Right atrium auricular region (tissue), 2 donors: Measurements from ENCODE around the gene BPIFA3. TPM values are rescaled to one million over a fixed set of nuclear protein-coding genes. Genes with fewer than 3 reads are reported as not detected.

Experiments used
- DNase-seq: peaks from one replicate; pipeline ENCODE4 v3.0.0-alpha.2; 2019; ENCODE audit warnings: low spot score
- H3K27ac ChIP-seq, 2 donors: fragments of 200-600 bp; sonication (generic); 1 replicate in 1 of 2; 2 replicates in 1 of 2; pipeline ENCODE4 v1.5.1; 2016 to 2019
- H3K27me3 ChIP-seq, 2 donors: fragments of 200-600 bp; sonication (generic); one replicate each; pipeline versions ENCODE4 v1.5.1 to v1.6.0; 2017 to 2019
- H3K36me3 ChIP-seq: fragments of 200-600 bp; sonication (generic); one replicate; pipeline ENCODE4 v1.5.1; 2016
- H3K4me1 ChIP-seq, 2 donors: fragments of 200-600 bp; sonication (generic); one replicate each; pipeline versions ENCODE4 v1.5.1 to v1.6.0; 2017 to 2019
- H3K4me3 ChIP-seq, 2 donors: fragments of 200-600 bp; sonication (generic); 1 replicate in 1 of 2; 2 replicates in 1 of 2; pipeline ENCODE4 v1.5.1; 2017 to 2019; ENCODE audit warnings: mild to moderate bottlenecking in 1 of 2, moderate library complexity in 1 of 2
- H3K9me3 ChIP-seq, 2 donors: fragments of 200-600 bp; sonication (generic); one replicate each; pipeline ENCODE4 v1.5.1; 2019
- total RNA-seq, 2 donors: library from RNA; depleted of rRNA; stranded (reverse); fragments of >200 nt; gene quantifications; one replicate each; pipeline ENCODE4 v1.1.0, GENCODE V29; 2016
- TF ChIP-seq, protein P1 (sequence below), 2 donors: fragments of 200-600 bp; sonication (generic); IDR thresholded peaks; one replicate each; pipeline ENCODE4 v1.5.1; 2019; ENCODE audit warnings: antibody characterized with exemption in 2 of 2

Gene BPIFA3
- total RNA-seq: not detected

DNA sequence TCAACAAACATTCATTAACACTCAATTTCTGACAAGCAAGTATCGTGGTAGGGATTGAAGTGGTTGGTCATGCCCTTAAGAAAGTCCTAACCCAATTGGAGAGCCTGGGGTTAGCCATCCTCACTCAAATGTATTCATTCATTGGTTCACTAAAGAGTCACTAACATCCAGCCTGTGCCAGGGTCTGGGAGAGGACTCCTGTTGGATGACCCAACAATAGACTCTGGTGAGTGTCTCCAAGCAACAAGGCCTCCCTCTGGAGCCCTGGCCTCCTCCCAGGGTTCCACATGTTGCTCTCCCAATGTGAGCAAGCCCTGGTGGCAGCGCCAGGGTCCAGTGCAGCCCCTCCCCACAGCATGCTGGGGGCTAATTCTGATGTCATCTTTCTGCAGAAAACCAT lies at the start of gene BPIFA3:
TSS of gene BPIFA3 (plus strand) at position 301 of the 400 bp plus-strand sequence. CDS start 185 bp downstream, outside the sequence.
- no peaks in the 10 kb centered on the region for H3K36me3 ChIP-seq
- H3K4me1 ChIP-seq: no peaks in the 10 kb centered on the region
- no peaks in the 10 kb centered on the region for H3K27me3 ChIP-seq

DNA sequence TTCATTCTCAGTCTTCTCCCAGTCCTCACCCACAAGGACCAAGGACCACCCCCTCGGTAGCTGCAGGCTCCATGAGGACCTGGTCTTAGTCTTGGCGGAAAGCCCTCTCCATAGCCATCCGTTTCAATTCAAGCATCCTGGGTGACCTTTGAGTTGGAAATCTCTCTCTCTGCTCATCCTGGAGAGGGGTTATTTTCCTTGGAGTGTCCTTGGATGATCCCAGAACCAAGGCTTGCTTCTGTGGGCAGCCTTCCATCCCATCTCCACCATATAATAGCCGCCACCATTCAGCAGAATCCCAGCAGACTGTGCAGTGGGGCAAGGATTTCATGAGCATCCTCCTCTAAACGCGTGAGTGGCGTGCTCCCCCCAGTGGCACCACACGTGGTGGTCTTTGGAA lies 49.3 kb upstream of the BPIFA3 start, which contains the start of gene BPIFA2:
TSS of gene BPIFA2 (plus strand) at position 301 of the 400 bp plus-strand sequence. CDS start 987 bp downstream, outside the sequence.
- H3K4me3 ChIP-seq: no peak within 1 kb of the TSS
- no peaks in the 10 kb centered on the region for H3K4me1 ChIP-seq
- no peaks in the 10 kb centered on the region for H3K36me3 ChIP-seq
- H3K27me3 ChIP-seq: no peaks in the 10 kb centered on the region
- TF ChIP-seq, protein P1, sequence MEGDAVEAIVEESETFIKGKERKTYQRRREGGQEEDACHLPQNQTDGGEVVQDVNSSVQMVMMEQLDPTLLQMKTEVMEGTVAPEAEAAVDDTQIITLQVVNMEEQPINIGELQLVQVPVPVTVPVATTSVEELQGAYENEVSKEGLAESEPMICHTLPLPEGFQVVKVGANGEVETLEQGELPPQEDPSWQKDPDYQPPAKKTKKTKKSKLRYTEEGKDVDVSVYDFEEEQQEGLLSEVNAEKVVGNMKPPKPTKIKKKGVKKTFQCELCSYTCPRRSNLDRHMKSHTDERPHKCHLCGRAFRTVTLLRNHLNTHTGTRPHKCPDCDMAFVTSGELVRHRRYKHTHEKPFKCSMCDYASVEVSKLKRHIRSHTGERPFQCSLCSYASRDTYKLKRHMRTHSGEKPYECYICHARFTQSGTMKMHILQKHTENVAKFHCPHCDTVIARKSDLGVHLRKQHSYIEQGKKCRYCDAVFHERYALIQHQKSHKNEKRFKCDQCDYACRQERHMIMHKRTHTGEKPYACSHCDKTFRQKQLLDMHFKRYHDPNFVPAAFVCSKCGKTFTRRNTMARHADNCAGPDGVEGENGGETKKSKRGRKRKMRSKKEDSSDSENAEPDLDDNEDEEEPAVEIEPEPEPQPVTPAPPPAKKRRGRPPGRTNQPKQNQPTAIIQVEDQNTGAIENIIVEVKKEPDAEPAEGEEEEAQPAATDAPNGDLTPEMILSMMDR (IDR thresholded peaks at IDR 0.05): no peak
- peaks cover 0 to 23% of the 10 kb centered on the region in 2 donors for H3K9me3 ChIP-seq
- DNase-seq: no peak
- H3K27ac ChIP-seq: no peak within 1 kb of the TSS

More for the DNA sequence above, at the start of gene BPIFA3:
- DNase-seq: no peak
- TF ChIP-seq, protein P1 (IDR thresholded peaks at IDR 0.05): no peak
- H3K4me3 ChIP-seq: no peak within 1 kb of the TSS
- H3K27ac ChIP-seq: no peak within 1 kb of the TSS
- H3K9me3 ChIP-seq: no peaks in the 10 kb centered on the region

DNA sequence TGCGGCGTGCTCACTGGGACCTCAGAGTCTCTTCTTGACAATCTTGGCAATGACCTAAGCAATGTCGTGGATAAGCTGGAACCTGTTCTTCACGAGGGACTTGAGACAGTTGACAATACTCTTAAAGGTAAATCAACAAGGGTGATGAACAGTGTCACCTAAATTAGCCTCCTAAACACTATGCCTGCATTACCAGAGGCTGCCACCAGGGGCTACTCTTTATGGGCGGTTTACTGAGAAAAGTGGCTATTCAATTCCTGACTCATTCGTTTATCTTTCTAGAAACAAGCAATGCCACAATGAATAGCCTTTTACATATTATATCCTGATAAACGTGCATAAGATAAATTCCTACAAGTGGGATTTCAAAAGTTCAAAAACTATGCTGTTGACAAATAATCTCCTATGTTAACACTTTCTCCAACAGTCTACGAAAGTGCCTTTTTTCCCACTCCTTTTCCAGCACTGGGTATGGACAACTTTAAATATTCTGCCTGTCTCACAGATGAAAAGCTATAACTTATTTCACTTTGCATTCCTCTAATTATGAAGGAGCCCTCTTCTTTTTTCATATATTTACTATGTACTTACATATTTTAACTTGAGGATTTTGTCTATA lies 47.9 kb upstream of the BPIFA3 start:
- Histone ChIP-seq H3K27me3 (no peaks in the 10 kb centered on the region), H3K27ac (no peak overlapping the region), H3K4me1 (no peaks in the 10 kb centered on the region), H3K9me3 (peaks cover 0 to 23% of the 10 kb centered on the region in 2 donors), H3K36me3 (no peaks in the 10 kb centered on the region), H3K4me3 (no peak overlapping the region)
- no peak for DNase-seq
- TF ChIP-seq, protein P1 (IDR thresholded peaks at IDR 0.05): no peak

DNA sequence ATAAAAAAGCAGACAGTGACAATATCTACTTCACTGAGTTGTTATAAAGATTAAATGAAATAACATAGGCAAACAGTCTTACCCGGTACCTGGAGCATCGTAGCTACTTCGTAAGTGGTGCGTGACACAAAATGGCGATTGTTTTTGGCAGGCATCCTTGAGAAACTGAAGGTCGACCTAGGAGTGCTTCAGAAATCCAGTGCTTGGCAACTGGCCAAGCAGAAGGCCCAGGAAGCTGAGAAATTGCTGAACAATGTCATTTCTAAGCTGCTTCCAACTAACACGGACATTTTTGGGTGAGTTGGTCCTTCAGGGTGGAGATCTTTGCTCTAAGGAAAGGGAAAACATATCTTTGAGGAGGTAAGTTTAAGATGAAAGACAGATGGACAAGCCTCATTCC lies 44.4 kb upstream of the BPIFA3 start:
- TF ChIP-seq, protein P1 (IDR thresholded peaks at IDR 0.05): no peak
- Histone ChIP-seq H3K27ac (no peak overlapping the region), H3K4me1 (no peaks in the 10 kb centered on the region), H3K36me3 (no peaks in the 10 kb centered on the region), H3K27me3 (no peaks in the 10 kb centered on the region), H3K9me3 (peaks cover 0 to 23% of the 10 kb centered on the region in 2 donors), H3K4me3 (no peak overlapping the region)
- no peak for DNase-seq

DNA sequence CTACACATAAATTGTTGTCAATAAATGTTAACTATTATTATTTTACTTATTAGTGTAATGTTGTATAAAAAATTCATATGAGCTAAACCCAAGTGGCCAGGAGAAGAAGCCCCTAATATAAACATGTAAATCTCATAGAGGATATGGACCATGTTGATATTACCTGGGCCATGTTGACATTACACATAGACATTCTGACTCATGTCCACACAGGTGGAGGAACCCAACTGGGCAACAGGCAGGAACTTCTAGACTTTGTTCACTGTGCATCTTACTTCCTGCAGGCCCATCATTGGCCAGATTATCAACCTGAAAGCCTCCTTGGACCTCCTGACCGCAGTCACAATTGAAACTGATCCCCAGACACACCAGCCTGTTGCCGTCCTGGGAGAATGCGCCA lies 42.0 kb upstream of the BPIFA3 start:
- DNase-seq: no peak
- Histone ChIP-seq H3K36me3 (no peaks in the 10 kb centered on the region), H3K4me1 (no peaks in the 10 kb centered on the region), H3K9me3 (peaks cover 0 to 7% of the 10 kb centered on the region in 2 donors), H3K4me3 (no peak overlapping the region), H3K27ac (no peak overlapping the region), H3K27me3 (no peaks in the 10 kb centered on the region)
- TF ChIP-seq, protein P1 (IDR thresholded peaks at IDR 0.05): no peak

DNA sequence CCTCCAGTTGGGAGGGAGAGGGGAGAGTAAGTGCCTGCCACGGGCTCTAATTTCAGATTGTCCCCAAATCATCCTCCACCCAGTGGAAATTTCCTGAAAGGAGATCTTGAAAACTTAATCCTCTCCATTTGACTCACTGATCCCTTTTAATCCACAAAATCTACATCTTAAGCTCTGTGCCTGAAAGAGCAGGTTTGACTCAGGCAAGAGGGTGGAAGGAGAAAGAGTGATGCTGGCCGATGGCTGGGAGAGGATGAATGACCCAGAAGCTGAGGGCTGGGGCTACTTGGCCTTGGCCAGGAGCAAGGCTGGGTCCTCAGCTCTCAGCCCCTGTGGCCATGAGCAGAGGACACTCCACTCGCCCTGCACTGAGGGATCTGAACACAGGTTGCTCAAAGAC lies 41.1 kb upstream of the BPIFA3 start:
- Histone ChIP-seq H3K9me3 (peaks cover 0 to 3% of the 10 kb centered on the region in 2 donors), H3K4me3 (no peak overlapping the region), H3K4me1 (no peaks in the 10 kb centered on the region), H3K27me3 (no peaks in the 10 kb centered on the region), H3K36me3 (no peaks in the 10 kb centered on the region), H3K27ac (no peak overlapping the region)
- no peak for DNase-seq
- TF ChIP-seq, protein P1 (IDR thresholded peaks at IDR 0.05): no peak
